Keratinocyte (primary cell): ENCODE results near the gene MGMT. TPM values are rescaled to one million over a fixed set of nuclear protein-coding genes. Genes with fewer than 3 reads are reported as not detected.

Source experiments
- DNase-seq: peaks from one replicate; pipeline ENCODE4 v3.0.0-alpha.2; 2011; ENCODE audit warnings: low read depth, missing footprints, low spot score
- FAIRE-seq: peaks from 2 replicates; lab custom pipeline; 2011; peaks lifted over from hg19 to GRCh38; lab: Jason Lieb, UNC
- H2AFZ ChIP-seq: 2 replicates; pipeline ENCODE4 v1.6.0; 2012; ENCODE audit warnings: low read length, control low read depth, inconsistent platforms; ENCODE audit not compliant: control insufficient read depth
- H3K27ac ChIP-seq: 2 replicates; pipeline ENCODE4 v1.5.1; 2011; ENCODE audit warnings: low read length; ENCODE audit not compliant: control insufficient read depth, insufficient read depth
- H3K27me3 ChIP-seq: 3 replicates; pipeline ENCODE4 v1.6.0; 2011; ENCODE audit warnings: low read length; ENCODE audit not compliant: control insufficient read depth, insufficient read depth; ENCODE audit errors: extremely low read depth
- H3K36me3 ChIP-seq, 2 experiments: 2 replicates in 1 of 2; 3 replicates in 1 of 2; pipeline ENCODE4 v1.5.1; 2011; ENCODE audit warnings: low read length in 2 of 2, mild to moderate bottlenecking in 1 of 2; ENCODE audit not compliant: control insufficient read depth in 2 of 2, insufficient read depth in 2 of 2; ENCODE audit errors: extremely low read depth in 1 of 2
- H3K4me1 ChIP-seq: 3 replicates; pipeline ENCODE4 v1.5.1; 2011; ENCODE audit warnings: low read length; ENCODE audit not compliant: control insufficient read depth, insufficient read depth; ENCODE audit errors: extremely low read depth
- H3K4me2 ChIP-seq: 3 replicates; pipeline ENCODE4 v1.6.0; 2011; ENCODE audit warnings: low read depth, low read length; ENCODE audit not compliant: control insufficient read depth, insufficient read depth; ENCODE audit errors: extremely low read depth
- H3K4me3 ChIP-seq, 3 experiments: fragments of 200-600 bp in 1 of 3; sonication (generic) in 1 of 3; 2 replicates in 2 of 3; 3 replicates in 1 of 3; pipeline ENCODE4 v1.5.1; 2011 to 2016; ENCODE audit warnings: low read length in 3 of 3, mild to moderate bottlenecking in 3 of 3, control low read depth in 2 of 3, inconsistent platforms in 1 of 3, low read depth in 1 of 3, mixed read lengths in 1 of 3, mixed run types in 1 of 3, moderate library complexity in 1 of 3; ENCODE audit not compliant: control insufficient read depth in 2 of 3, insufficient read depth in 2 of 3; ENCODE audit errors: extremely low read depth in 1 of 3
- H3K79me2 ChIP-seq: 2 replicates; pipeline ENCODE4 v1.6.0; 2012; ENCODE audit warnings: low read length; ENCODE audit not compliant: control insufficient read depth, insufficient read depth
- H3K9ac ChIP-seq: 3 replicates; pipeline ENCODE4 v1.6.0; 2011; ENCODE audit warnings: low read length; ENCODE audit not compliant: control insufficient read depth, insufficient read depth; ENCODE audit errors: extremely low read depth
- H3K9me1 ChIP-seq: 3 replicates; pipeline ENCODE4 v1.6.0; 2011; ENCODE audit warnings: low read length; ENCODE audit not compliant: control insufficient read depth, insufficient read depth; ENCODE audit errors: extremely low read depth
- H3K9me3 ChIP-seq: 2 replicates; pipeline ENCODE4 v1.5.1; 2012; ENCODE audit warnings: low read depth, low read length; ENCODE audit not compliant: control insufficient read depth
- H4K20me1 ChIP-seq: 3 replicates; pipeline ENCODE4 v1.6.0; 2011; ENCODE audit warnings: low read length; ENCODE audit not compliant: control insufficient read depth, insufficient read depth; ENCODE audit errors: extremely low read depth
- CTCF ChIP-seq, 3 experiments: IDR thresholded peaks in 1 of 3; conservative IDR thresholded peaks in 1 of 3; optimal IDR thresholded peaks in 1 of 3; 2 replicates in 2 of 3; 3 replicates in 1 of 3; pipeline versions ENCODE3 to v1.5.1; 2011; ENCODE audit warnings: low read length in 3 of 3, mild to moderate bottlenecking in 3 of 3, moderate library complexity in 2 of 3, control low read depth in 1 of 3, inconsistent platforms in 1 of 3; ENCODE audit not compliant: insufficient read depth in 2 of 3; ENCODE audit errors: extremely low read depth in 1 of 3
- EZH2 ChIP-seq: IDR thresholded peaks from one replicate; pipeline ENCODE4 v1.6.1; 2012; ENCODE audit warnings: inconsistent platforms, mild to moderate bottlenecking, low read length, moderate library complexity
- dilution Hi-C: fragments of 300-500 bp; cut with MboI; formaldehyde crosslinking; loops from one replicate; pipeline ENCODE4 v1.7.0; 2020; ENCODE audit warnings: low sequenced_read_pairs; ENCODE audit not compliant: extremely low pct_ligation_motif_present
- polyA plus RNA-seq, 5 experiments: library from polyadenylated mRNA; depleted of rRNA in 3 of 5; stranded (reverse) in 3 of 5; stranded (forward) in 1 of 5; unstranded in 1 of 5; fragments of >200 nt; gene quantifications; 1 replicate in 1 of 5; 2 replicates in 3 of 5; 3 replicates in 1 of 5; pipeline versions ENCODE4 v1.2.1 to v1.2.3, GENCODE V29; 2011 to 2012; ENCODE audit warnings: missing spikeins in 2 of 5, low read depth in 1 of 5, low replicate concordance in 1 of 5

Gene MGMT
- polyA plus RNA-seq, 1 donor (not counting 4 experiments of a cell fraction or from before 2014, with no cell fraction given) = 15.2 TPM

- Histone ChIP-seq H3K27me3 (no peaks in the 10 kb centered on the region), H3K79me2 (no peaks in the 10 kb centered on the region), H3K9me3 (no peaks in the 10 kb centered on the region), H3K4me2 (no peak overlapping the region), H3K9me1 (no peaks in the 10 kb centered on the region), H3K4me1 (peaks cover 12% of the 10 kb centered on the region), H3K27ac (no peak overlapping the region), H3K4me3 (no peak overlapping the region), H4K20me1 (no peaks in the 10 kb centered on the region), H3K36me3 (no peaks in the 10 kb centered on the region), H3K9ac (no peak overlapping the region), H2AFZ (no peak overlapping the region)
- no peak for DNase-seq
- dilution Hi-C loops = no loop called here
- TF ChIP-seq CTCF (optimal IDR thresholded peaks at IDR 0.05 in 1 of 3, IDR thresholded peaks at IDR 0.05 in 1 of 3, conservative IDR thresholded peaks at IDR 0.05 in 1 of 3; ENCODE audit: extremely low read depth in 1 of 3, insufficient read depth in 2 of 3, low read length in 3 of 3) (no peak), EZH2 (no peak)
- no peak for FAIRE-seq
Observed at GRCh38 chr10:129464251-129464650, 2.8 kb upstream of the MGMT start.

- dilution Hi-C loops = no loop called here
- peak overlapping the region; percentile 46 to 61 (median 58) for H3K4me3 ChIP-seq
- H3K4me1 ChIP-seq = peaks cover 12% of the 10 kb centered on the region
- no peaks in the 10 kb centered on the region for H3K27me3 ChIP-seq
- H3K36me3 ChIP-seq = no peaks in the 10 kb centered on the region
- peak overlapping the region; percentile 72 for H3K4me2 ChIP-seq
- FAIRE-seq (peak; percentile 5), DNase-seq (no peak)
- H3K27ac ChIP-seq = peak overlapping the region; percentile 27
- H3K9me1 ChIP-seq = no peaks in the 10 kb centered on the region
- TF ChIP-seq EZH2 (no peak), CTCF (optimal IDR thresholded peaks at IDR 0.05 in 1 of 3, IDR thresholded peaks at IDR 0.05 in 1 of 3, conservative IDR thresholded peaks at IDR 0.05 in 1 of 3; ENCODE audit: extremely low read depth in 1 of 3, insufficient read depth in 2 of 3, low read length in 3 of 3) (no peak)
- H2AFZ ChIP-seq = peak overlapping the region; percentile 92
- no peaks in the 10 kb centered on the region for H3K79me2 ChIP-seq
- H3K9me3 ChIP-seq = no peaks in the 10 kb centered on the region
- H4K20me1 ChIP-seq = no peaks in the 10 kb centered on the region
- H3K9ac ChIP-seq = peak overlapping the region; percentile 68
Observed at GRCh38 chr10:129465796-129466702, 992 bp upstream of the MGMT start.
